ENCODE measurements around the gene TTC3. TPM values are rescaled to one million over a fixed set of nuclear protein-coding genes. Genes with fewer than 3 reads are reported as not detected.

Gene TTC3
- total and polyA plus RNA-seq, 2 donors (not counting 1 experiment from before 2014, with no cell fraction given), result 42.0 to 163 TPM

- Histone ChIP-seq H3K4me1 (ENCODE audit: control insufficient read depth in 2 of 2, insufficient read depth in 2 of 2, low read length in 2 of 2) (peaks cover 27 to 34% of the 10 kb centered on the region in 2 donors), H3K36me3 (replicated peaks in 1 of 2; ENCODE audit: control extremely low read depth in 1 of 2, control insufficient read depth in 1 of 2, extremely low read depth in 1 of 2, insufficient read depth in 2 of 2, low read length in 1 of 2) (no peaks in the 10 kb centered on the region), H3K27me3 (replicated peaks in 1 of 4; ENCODE audit: control extremely low read depth in 1 of 4, control insufficient read depth in 3 of 4, insufficient read depth in 4 of 4, low read length in 3 of 4) (no peaks in the 10 kb centered on the region), H3K9me3 (ENCODE audit: control extremely low read depth in 1 of 3, control insufficient read depth in 2 of 3, insufficient read depth in 1 of 3, low read length in 2 of 3) (peaks cover 0 to 4% (median 0%) of the 10 kb centered on the region in 3 donors), H3K4me2 (replicated peaks; ENCODE audit: low read depth, low read length, poor library complexity, severe bottlenecking) (no peak overlapping the region), H3K4me3 (ENCODE audit: control extremely low read depth in 1 of 5, extremely low read depth in 1 of 5, insufficient read depth in 1 of 5, low read depth in 2 of 5, low read length in 4 of 5) (no peak overlapping the region), H2AFZ (ENCODE audit: insufficient read depth, low read depth, low read length, poor library complexity, severe bottlenecking) (no peak overlapping the region), H3K79me2 (ENCODE audit: control insufficient read depth, insufficient read depth, low read length) (no peaks in the 10 kb centered on the region), H3K9ac (ENCODE audit: low read length) (no peak overlapping the region), H4K20me1 (ENCODE audit: control insufficient read depth, insufficient read depth, low read length, poor library complexity, severe bottlenecking) (no peaks in the 10 kb centered on the region), H3K27ac (ENCODE audit: low read length in 2 of 2) (no peak overlapping the region)
- no peak for TF ChIP-seq EZH2 (IDR thresholded peaks at IDR 0.05; ENCODE audit: borderline replicate concordance, insufficient read depth, low read depth, low read length, poor library complexity, severe bottlenecking)
- TF ChIP-seq CTCF (IDR thresholded peaks at IDR 0.05), result no peak
- H3K4me1 Mint-ChIP-seq, result peaks cover 40% of the 10 kb centered on the region
- ChIA-PET POLR2A (no interaction called here), CTCF (no interaction called here)
- H3K27me3 Mint-ChIP-seq, result no peaks in the 10 kb centered on the region
- 74% methylated on average over 4 of the region's 7 CpGs for WGBS (ENCODE audit: insufficient coverage)
- intact Hi-C loops (cut with micrococcal nuclease), result no loop called here
- no peak overlapping the region for H3K27ac Mint-ChIP-seq
- H3K4me3 Mint-ChIP-seq, result no peak overlapping the region
- peaks cover 2% of the 10 kb centered on the region for H3K9me3 Mint-ChIP-seq (ENCODE audit: insufficient read depth)
- DNase-seq (peak; percentile 34), ATAC-seq (ENCODE audit: low read depth) (no peak)
Observed at GRCh38 chr21:37210130-37210529, 137.1 kb downstream of the TTC3 start.

- ATAC-seq (ENCODE audit: low read depth) (no peak), DNase-seq (no peak)
- H3K4me1 ChIP-seq (ENCODE audit: control insufficient read depth in 2 of 2, insufficient read depth in 2 of 2, low read length in 2 of 2), result peaks cover 27 to 34% of the 10 kb centered on the region in 2 donors
- H3K36me3 ChIP-seq (replicated peaks in 1 of 2; ENCODE audit: control extremely low read depth in 1 of 2, control insufficient read depth in 1 of 2, extremely low read depth in 1 of 2, insufficient read depth in 2 of 2, low read length in 1 of 2), result no peaks in the 10 kb centered on the region
- no peak overlapping the region for H3K9ac ChIP-seq (ENCODE audit: low read length)
- H3K27me3 ChIP-seq (replicated peaks in 1 of 4; ENCODE audit: control extremely low read depth in 1 of 4, control insufficient read depth in 3 of 4, insufficient read depth in 4 of 4, low read length in 3 of 4), result no peaks in the 10 kb centered on the region
- no peak overlapping the region for H3K27ac ChIP-seq (ENCODE audit: low read length in 2 of 2)
- no peaks in the 10 kb centered on the region for H3K27me3 Mint-ChIP-seq
- H2AFZ ChIP-seq (ENCODE audit: insufficient read depth, low read depth, low read length, poor library complexity, severe bottlenecking), result no peak overlapping the region
- peaks cover 40% of the 10 kb centered on the region for H3K4me1 Mint-ChIP-seq
- intact Hi-C loops (cut with micrococcal nuclease), result no loop called here
- POLR2A ChIA-PET, result no interaction called here
- no peak overlapping the region for H3K4me3 Mint-ChIP-seq
- H3K4me3 ChIP-seq (ENCODE audit: control extremely low read depth in 1 of 5, extremely low read depth in 1 of 5, insufficient read depth in 1 of 5, low read depth in 2 of 5, low read length in 4 of 5), result no peak overlapping the region
- no peaks in the 10 kb centered on the region for H3K79me2 ChIP-seq (ENCODE audit: control insufficient read depth, insufficient read depth, low read length)
- no peak for TF ChIP-seq CTCF (IDR thresholded peaks at IDR 0.05)
- TF ChIP-seq EZH2 (IDR thresholded peaks at IDR 0.05; ENCODE audit: borderline replicate concordance, insufficient read depth, low read depth, low read length, poor library complexity, severe bottlenecking), result no peak
- WGBS (ENCODE audit: insufficient coverage), result no CpG with 5 or more reads among the region's 1 CpG
- H3K4me2 ChIP-seq (replicated peaks; ENCODE audit: low read depth, low read length, poor library complexity, severe bottlenecking), result no peak overlapping the region
- peaks cover 0 to 4% (median 0%) of the 10 kb centered on the region in 3 donors for H3K9me3 ChIP-seq (ENCODE audit: control extremely low read depth in 1 of 3, control insufficient read depth in 2 of 3, insufficient read depth in 1 of 3, low read length in 2 of 3)
- peaks cover 2% of the 10 kb centered on the region for H3K9me3 Mint-ChIP-seq (ENCODE audit: insufficient read depth)
- CTCF ChIA-PET, result no interaction called here
- no peak overlapping the region for H3K27ac Mint-ChIP-seq
- H4K20me1 ChIP-seq (ENCODE audit: control insufficient read depth, insufficient read depth, low read length, poor library complexity, severe bottlenecking), result no peaks in the 10 kb centered on the region
Observed at GRCh38 chr21:37210799-37211198, 137.7 kb downstream of the TTC3 start.

Data from B cell (primary cell).